ENCODE results near the gene NTRK2.

Gene NTRK2

DNA sequence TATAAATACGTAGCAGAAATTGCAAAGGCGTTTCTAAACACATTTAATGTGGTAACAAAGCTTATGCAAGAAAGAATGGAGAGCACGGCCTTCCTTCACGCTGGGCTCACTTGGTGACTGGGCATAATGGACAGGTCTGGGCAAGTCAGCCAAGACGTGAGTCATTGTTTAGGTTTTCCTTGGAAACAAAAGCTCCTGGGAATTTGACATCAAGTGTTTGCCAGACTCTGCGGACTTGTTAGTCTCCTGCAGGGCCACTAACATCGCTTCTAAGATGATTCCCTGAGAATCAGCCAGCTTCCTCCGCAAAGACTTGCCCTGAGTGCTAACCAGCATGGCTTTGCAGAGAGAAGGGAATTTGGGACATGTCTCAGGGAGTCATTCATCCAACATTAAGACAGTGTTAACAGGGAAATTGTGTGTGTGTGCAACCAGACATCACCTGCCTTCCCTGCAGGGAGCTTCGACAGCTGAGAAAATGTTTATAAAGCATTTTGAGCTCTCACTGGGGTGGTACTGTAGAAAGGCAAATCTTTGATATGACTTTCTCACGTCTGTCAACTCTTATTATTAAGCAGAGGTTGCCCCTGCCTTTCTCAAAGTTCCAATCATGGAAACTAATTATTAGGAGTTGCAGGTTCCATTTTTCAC, 182.5 kb downstream of the NTRK2 start:
- DNase-seq (ENCODE audit: low read depth), result peak; percentile 52

DNA sequence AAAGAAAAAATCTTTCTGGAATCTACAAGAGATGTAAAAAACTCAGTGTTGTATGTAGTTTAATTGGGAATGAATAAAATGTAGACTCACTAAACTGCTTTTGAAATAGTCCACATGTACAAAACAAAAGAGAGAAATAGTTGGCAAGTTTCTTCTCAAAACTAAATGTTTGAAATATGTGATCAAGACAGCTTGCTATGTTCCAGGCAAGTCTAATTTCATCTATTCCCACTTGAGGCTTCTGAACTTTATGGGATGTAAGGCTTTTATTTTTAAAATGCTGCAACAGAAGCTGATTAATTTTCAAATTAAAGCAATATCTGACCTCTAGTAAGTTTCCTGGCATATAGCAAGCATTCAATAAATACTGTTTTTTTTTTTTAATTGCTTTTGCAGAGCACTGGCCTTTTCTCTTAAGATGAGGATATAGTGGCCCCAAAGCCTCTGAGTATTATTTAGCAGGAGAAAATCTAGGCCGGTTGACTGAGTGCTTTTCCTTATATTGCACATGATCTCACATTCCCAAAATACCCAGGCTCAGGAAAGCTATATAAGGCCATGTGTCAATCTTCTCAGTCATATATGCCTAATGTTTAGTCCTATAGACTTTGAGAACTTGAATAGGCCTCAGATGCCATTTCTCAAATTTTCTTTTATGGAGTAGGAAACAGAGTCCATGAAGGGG, 183.2 kb downstream of the NTRK2 start:
- DNase-seq (ENCODE audit: low read depth), result no peak

DNA sequence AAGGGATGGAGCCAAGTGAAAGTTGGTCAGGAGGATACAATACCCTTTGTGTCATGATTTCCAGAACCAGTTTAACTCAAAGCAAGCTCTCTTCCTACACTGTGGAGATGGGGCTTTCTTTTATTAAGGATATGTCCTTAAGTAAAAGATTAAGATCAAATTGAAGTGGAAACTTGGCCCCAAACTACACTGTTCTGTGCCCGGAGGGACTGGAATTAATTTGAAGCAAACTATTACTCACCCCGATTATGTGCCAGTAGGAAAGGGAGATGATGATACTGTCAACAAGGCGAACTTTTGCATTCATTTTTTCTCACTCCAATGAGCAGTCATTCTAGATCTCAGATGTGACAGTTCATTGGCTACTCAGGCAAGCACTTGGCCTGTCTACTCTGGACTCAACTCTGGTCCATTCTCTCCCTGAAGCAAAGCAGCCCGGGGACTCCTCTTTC, 186.7 kb downstream of the NTRK2 start:
- no peak for DNase-seq (ENCODE audit: low read depth)

DNA sequence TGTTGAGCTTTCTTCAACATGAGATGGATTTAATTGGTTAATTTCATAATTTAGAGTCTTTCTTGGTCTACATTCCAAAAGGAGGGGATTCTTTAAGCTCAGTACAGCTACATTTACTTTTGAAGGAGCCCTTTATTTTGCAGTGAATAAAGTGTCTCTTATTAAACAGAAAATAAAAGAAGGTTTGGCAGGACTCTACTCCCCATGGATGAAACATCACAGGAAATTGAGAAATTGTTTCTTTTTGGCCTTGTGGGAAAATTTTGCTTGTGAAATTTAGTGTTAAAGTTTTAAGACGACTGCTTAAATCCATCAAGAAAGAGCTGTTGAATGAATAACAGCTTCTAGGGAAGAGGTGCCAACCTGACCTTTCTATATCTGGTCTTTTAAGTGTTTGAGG, 187.7 kb downstream of the NTRK2 start:
- no peak for DNase-seq (ENCODE audit: low read depth)

DNA sequence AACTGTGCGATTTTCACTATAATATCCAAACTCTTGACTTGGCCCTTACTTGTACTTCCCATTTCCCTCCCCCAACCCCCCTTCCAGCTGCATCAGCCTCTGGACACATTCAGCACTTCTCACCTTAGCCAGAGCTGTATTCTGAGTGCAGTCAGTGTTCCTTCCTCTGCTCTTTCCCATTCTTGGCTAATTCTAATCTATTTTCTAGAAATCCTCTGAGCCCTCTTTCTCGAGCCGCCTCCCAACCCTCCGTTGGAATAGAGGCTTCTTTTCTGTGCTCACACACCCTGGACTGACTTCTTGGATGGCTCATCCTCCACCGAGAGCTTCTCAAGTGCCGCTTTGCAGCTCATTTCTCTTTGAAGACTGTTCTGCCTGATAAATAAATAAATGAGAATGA, 188.8 kb downstream of the NTRK2 start:
- DNase-seq (ENCODE audit: low read depth), result no peak

- peak; percentile 45 for DNase-seq (ENCODE audit: low read depth)
Measured at GRCh38 chr9:84860249-84861115, 191.0 kb downstream of the NTRK2 start.

DNA sequence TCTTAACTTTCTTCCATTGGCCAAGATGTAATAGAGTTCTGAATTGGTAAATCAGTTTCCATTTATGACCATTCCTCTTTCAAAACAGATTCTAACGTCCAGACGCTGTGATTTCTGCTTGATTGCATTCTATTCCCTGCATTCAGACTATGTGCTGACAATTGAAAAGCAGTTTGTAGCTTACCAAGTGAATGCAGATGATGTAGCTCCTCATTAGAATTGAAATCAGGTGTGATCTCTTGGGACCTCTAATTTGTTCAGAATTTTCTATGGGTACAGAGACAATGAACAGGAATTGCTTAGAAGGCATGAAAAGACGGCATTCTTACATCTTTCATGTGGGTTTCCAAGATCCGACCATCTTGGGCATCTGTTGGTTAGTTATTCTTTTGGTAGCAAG, 191.9 kb downstream of the NTRK2 start:
- DNase-seq (ENCODE audit: low read depth), result no peak

DNA sequence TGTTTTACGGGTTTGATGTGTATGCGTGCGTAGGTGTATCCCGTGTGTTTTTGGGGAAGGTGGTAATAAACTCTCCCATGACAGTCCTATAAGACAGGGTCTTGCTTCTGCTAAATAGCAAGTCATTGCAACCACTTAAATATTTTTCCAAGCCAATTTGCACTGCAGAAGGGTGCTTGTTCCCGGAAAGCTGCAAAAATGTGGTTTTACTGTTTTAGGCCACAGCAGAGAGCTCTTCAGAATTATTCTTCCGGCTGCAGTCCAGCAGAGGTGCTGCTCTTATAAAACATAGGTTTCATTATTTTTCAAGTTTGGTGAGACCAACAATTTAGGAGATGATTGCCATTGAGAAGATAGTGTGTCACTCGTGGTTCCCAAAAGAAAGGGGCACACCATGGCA, 192.8 kb downstream of the NTRK2 start:
- DNase-seq (ENCODE audit: low read depth), result no peak

- DNase-seq (ENCODE audit: low read depth), result peak; percentile 48
Measured at GRCh38 chr9:84862810-84863287, 193.3 kb downstream of the NTRK2 start.

- DNase-seq (ENCODE audit: low read depth), result no peak
Measured at GRCh38 chr9:84863372-84863771, 193.8 kb downstream of the NTRK2 start.

DNA sequence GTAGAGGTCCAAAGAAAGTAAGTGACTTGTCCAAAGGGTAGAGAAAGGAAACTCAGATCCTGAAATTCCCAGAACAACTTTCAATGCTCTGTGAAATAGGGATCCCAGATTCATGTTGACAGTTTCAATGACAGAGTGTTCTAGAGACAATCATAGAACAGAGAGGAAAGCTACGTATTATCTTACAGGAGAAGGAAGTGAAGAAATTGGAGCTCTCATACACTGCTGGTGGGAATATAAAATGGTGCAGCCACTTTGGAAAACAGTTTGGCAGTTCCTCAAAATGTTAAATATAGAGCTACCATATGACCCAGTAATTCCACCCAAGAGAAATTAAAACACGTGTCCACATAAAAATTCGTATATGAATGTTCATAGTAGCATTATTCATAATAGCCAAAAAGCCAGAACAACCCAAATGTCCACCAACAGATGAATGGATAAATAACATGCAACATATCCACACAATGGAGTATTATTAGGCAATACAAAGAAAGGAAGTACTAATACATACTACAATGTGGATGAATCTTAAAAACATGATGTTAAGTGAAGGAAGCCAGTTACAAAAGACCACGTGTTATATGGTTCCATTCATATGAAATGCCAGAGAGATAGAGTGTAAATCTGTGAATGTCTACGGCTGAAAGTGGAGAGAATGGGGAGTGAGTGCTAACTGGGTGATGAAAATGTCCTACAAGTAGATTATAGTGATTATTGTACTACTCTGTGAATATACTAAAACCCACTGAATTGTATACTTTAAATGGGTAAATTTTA, 197.1 kb downstream of the NTRK2 start:
- no peak for DNase-seq (ENCODE audit: low read depth)

- DNase-seq (ENCODE audit: low read depth), result no peak
Measured at GRCh38 chr9:84867186-84867585, 197.7 kb downstream of the NTRK2 start.

GRCh38 chr9:84869091-84869490, 199.6 kb downstream of the NTRK2 start:
- DNase-seq (ENCODE audit: low read depth), result no peak

DNA sequence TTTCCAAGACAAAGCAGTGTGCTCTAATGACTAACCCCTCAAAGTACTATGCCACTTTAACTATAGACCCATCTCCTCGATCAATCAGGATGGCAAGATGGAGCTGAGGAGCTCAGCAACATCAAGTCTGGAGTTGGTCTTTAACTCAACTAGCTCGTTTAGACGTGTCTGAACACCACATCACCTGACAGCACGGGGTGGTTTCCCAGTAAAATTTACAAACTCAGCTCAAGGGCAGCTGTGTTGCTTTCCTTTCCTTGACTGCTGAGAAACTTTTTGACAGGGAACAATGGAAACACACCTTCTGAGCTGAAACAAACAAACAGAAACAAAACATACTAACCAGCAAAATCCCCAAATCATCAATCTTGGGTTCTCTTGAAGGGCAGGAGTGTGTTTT, 202.5 kb downstream of the NTRK2 start:
- no peak for DNase-seq (ENCODE audit: low read depth)

DNA sequence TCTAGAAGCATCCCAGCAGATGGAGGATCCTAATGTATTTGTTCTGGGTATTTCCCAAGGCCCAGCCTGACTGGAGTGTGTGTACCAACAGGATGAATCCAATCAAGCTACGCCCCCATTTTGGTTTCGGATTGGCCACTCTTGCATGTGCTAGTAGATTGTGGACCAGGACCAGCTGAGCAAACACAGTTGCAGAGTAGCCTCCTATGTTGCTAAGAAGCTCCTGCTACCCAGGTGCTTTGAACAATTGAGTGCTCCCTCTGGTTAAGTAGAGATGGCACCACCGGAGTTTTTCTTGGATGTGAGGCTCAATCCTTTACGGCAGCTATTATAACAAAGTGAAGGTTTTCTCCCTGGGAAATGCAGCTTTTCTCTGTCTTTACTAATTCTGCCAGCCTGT, 204.5 kb downstream of the NTRK2 start:
- DNase-seq (ENCODE audit: low read depth), result no peak

DNA sequence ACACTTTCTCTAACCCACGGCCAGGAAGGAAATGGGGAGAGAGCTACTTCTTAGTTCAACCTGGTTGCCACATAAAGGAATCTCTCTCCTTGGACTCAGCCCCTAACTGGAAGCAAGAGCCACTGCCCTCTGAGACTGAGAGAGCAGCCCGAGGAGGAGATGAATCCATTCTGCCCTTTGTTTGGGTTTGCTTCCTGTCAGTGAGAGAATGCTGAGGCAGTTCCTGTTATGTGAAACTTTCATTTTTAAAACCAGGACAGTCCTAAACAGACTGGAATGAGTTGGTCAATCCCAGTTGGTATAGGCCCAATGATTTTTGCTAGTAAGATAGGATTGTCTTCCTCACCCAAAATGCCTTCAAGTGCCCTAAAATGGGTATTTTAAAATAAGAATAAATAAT, 205.1 kb downstream of the NTRK2 start:
- no peak for DNase-seq (ENCODE audit: low read depth)

DNA sequence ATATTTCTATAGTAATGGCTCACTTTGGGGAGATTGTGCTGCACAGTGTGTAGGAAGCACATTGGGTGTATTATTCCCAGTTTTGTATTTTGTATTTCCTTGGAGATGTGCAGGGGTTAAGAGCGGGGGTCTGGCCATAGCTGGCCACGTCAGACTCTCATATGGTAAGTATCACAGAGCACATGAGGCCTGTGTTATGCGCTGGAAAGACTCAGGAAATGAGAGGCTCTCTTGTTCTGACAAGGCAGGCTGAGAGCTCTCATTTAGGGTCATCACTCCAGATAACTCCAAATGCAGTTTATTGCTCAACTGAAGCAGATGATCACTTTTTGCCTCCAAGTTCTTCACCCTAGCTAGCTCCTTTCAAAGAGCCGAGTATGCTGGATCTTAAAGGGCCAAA, 205.7 kb downstream of the NTRK2 start:
- DNase-seq (ENCODE audit: low read depth), result peak; percentile 5

GRCh38 chr9:84879631-84880030, 210.1 kb downstream of the NTRK2 start:
- no peak for DNase-seq (ENCODE audit: low read depth)

DNA sequence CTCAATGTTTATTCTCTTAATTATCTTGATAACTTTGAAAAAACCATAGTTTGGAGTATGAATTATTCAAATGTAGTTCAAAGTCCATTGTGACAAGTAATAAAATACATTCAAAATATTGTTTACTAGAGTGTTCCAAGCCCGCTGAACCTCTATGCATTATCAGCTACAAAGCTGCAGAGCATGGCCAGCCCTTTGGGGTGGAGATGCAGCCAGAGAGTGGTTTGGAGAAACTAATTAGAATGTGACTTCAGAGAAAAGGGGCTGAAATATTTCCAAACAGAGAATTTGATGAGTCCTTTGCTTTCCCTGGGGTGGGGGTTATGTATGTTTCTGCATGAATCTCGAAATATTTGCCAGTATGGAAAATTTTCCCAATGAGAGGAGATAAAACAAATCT, 211.3 kb downstream of the NTRK2 start:
- DNase-seq (ENCODE audit: low read depth), result no peak

DNA sequence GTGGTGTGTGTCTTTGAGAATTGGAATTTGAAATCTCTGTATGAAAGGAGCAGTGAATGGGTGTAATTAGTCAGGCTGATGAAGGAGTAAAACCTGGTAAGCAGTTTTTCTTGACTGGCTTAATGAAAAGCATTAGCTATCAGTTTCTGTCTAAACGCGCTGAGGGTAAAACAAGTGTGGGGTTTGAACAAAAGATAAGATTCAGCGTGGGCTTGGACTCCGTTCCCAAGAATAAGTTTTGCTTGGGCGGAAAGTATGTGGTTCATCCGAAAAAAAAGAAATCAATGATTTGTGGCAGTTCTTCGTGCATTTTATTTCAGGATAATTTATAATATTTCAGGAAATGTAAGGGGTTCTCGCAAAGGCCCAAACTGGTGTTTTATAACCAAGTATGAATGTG, 217.3 kb downstream of the NTRK2 start:
- no peak for DNase-seq (ENCODE audit: low read depth)

DNA sequence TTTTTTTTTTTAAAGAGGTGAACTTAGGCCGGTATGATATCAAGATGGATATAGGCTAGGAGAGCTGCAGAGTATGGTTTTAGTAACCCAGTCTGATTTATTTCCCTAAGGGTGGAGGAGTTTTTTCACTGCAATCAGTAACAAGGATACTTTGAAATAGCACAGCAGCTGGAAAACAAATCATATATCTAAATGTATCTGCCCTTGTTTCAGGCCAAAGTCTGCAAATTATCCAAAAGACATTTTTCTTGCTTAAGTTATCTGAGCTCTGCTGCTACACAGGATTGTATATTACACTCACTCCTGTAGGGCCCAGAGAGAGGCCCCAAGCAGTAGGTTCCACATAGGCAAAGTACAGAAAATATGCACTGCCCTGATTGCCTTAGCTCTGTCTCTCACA, 222.4 kb downstream of the NTRK2 start:
- DNase-seq (ENCODE audit: low read depth), result no peak
